ENCODE measurements around the gene RAMP2. TPM values are rescaled to one million over a fixed set of nuclear protein-coding genes. Genes with fewer than 3 reads are reported as not detected.

The RAMP2 gene
- total RNA-seq, 1 experiment from 2014 or later, result 11.7 TPM

DNA sequence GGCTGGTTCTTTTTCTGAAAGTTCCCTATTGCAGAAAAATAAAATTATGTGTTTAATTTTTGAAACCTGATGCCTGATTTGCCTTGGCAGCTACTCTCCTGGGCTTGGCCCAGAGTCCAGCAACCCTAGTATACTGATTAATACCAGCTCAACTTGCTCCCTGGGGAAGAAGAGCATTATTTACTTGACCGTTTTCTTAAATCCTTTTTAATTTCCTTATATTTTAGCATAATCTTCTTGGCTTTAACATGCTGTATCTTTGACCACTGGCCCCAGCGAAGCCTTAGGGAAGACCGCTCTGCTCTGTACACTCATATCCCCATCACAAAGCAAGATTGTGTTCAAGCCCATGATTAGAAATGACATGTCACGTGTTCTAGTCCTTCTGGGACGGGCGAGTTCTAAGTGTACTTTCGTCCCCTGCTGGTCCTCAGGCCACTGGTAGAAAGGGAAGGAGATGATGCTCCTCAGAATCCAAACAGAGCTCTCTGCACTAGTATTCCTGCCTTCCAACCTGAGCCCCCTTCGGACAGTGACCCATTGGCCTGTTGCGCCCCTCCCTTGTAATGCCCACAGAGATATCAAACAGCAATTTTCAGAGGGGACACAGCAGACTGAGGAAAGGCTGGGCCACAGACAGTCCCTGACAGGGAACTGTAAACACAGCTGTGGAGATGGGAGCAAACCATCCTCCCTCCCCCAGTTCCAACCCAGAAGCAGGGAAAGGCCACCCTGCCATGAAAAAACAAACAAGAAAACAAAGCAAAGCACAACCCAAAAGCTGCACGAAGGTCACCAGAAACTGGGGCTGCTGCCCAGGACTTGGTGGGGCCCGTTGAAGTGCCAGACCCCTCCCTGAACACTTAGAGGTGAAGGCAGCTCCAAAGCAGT is 11.9 kb upstream of the RAMP2 start:
- TF ChIP-seq CTCF (conservative IDR thresholded peaks at IDR 0.05), result no peak
- Histone ChIP-seq H3K9me3 (ENCODE audit: control insufficient read depth, low read depth, low read length) (no peaks in the 10 kb centered on the region), H2BK120ac (ENCODE audit: low read depth, low read length, poor library complexity, severe bottlenecking) (no peak overlapping the region), H3K23ac (ENCODE audit: insufficient read length, low read depth, low read length) (no peak overlapping the region), H3K27me3 (ENCODE audit: insufficient read depth, low read length) (peaks cover 2% of the 10 kb centered on the region; the same call in 1 of the 2 replicates), H3K79me1 (ENCODE audit: insufficient read depth, low read depth, low read length, poor library complexity, severe bottlenecking) (no peaks in the 10 kb centered on the region), H3K23me2 (ENCODE audit: insufficient read length, low read depth, low read length, poor library complexity, severe bottlenecking) (peaks cover 3% of the 10 kb centered on the region), H3T11ph (ENCODE audit: low read length) (no peak overlapping the region), H3K79me2 (ENCODE audit: insufficient read depth, low read length) (no peaks in the 10 kb centered on the region), H4K5ac (ENCODE audit: insufficient read length, low read depth, low read length) (no peak overlapping the region), H2BK15ac (ENCODE audit: low read depth, low read length) (no peak overlapping the region), H4K91ac (ENCODE audit: insufficient read length, low read depth, low read length) (no peak overlapping the region), H3K4ac (ENCODE audit: low read depth, low read length) (no peak overlapping the region), H3K18ac (ENCODE audit: insufficient read length, low read depth, low read length) (no peak overlapping the region), H2BK5ac (ENCODE audit: insufficient read length, low read length) (no peak overlapping the region), H2AFZ (ENCODE audit: low read length) (no peak overlapping the region), H4K20me1 (ENCODE audit: control insufficient read depth, insufficient read depth, insufficient read length) (no peaks in the 10 kb centered on the region), H3K9ac (ENCODE audit: extremely low read depth, insufficient read length, low read length) (no peak overlapping the region), H3K27ac (ENCODE audit: insufficient read length, low read depth, low read length) (no peak overlapping the region), H3K14ac (ENCODE audit: insufficient read depth, low read length) (no peak overlapping the region), H3K56ac (ENCODE audit: insufficient read length, low read depth, low read length) (no peak overlapping the region), H2BK12ac (ENCODE audit: insufficient read length, low read depth, low read length) (no peak overlapping the region), H4K8ac (replicated peaks; ENCODE audit: insufficient read length, low read depth, low read length) (no peak overlapping the region), H3K4me2 (ENCODE audit: insufficient read depth, insufficient read length, low read length) (no peak overlapping the region), H3K4me1 (ENCODE audit: insufficient read depth, low read length) (peaks cover 2% of the 10 kb centered on the region; the same call in 1 of the 2 replicates), H2BK20ac (ENCODE audit: low read depth, low read length, poor library complexity, severe bottlenecking) (no peak overlapping the region), H2AK5ac (ENCODE audit: insufficient read length, low read length) (no peak overlapping the region)
- peaks cover 19% of the 10 kb centered on the region in 2 experiments for H3K4me1 Mint-ChIP-seq
- H3K27me3 Mint-ChIP-seq (ENCODE audit: low read depth), result peaks cover 38% of the 10 kb centered on the region
- no peak for DNase-seq
- H3K4me3 Mint-ChIP-seq, result no peak overlapping the region
- WGBS (ENCODE audit: extremely low coverage, insufficient read length, low lambda C conversion rate), result no CpG with 5 or more reads among the region's 11 CpGs
- no peak overlapping the region for H3K27ac Mint-ChIP-seq
- no peaks in the 10 kb centered on the region; a peak in 1 of 7 replicates for H3K36me3 Mint-ChIP-seq (ENCODE audit: insufficient read depth in 1 of 3, low read depth in 3 of 3)
- H3K9me3 Mint-ChIP-seq, result peaks cover 4 to 8% of the 10 kb centered on the region in 2 experiments; a peak in 4 of 5 replicates

Measured in H9 (cell line).